Glutamatergic neuron (in vitro differentiated cells): ENCODE results near the gene CA9. TPM values are rescaled to one million over a fixed set of nuclear protein-coding genes. Genes with fewer than 3 reads are reported as not detected.

Experiments
- DNase-seq: peaks from one replicate; pipeline ENCODE4 v3.0.0; 2022
- H3K27ac Mint-ChIP-seq: one replicate; pipeline ENCODE4 v1.8.0; 2020; ENCODE audit warnings: mild to moderate bottlenecking, mixed read lengths, inconsistent platforms; ENCODE audit not compliant: unreplicated experiment
- H3K27me3 Mint-ChIP-seq: one replicate; pipeline ENCODE4 v1.8.0; 2020; ENCODE audit warnings: mild to moderate bottlenecking, moderate library complexity, mixed read lengths, inconsistent platforms; ENCODE audit not compliant: unreplicated experiment
- H3K36me3 Mint-ChIP-seq: one replicate; pipeline ENCODE4 v1.8.0; 2020; ENCODE audit warnings: mild to moderate bottlenecking, mixed read lengths, inconsistent platforms; ENCODE audit not compliant: unreplicated experiment
- H3K4me1 Mint-ChIP-seq: one replicate; pipeline ENCODE4 v1.8.0; 2020; ENCODE audit warnings: mild to moderate bottlenecking, low read depth, mixed read lengths, inconsistent platforms; ENCODE audit not compliant: unreplicated experiment
- H3K4me3 Mint-ChIP-seq: one replicate; pipeline ENCODE4 v1.8.0; 2020; ENCODE audit warnings: mild to moderate bottlenecking, mixed read lengths, inconsistent platforms; ENCODE audit not compliant: unreplicated experiment
- H3K9me3 Mint-ChIP-seq: one replicate; pipeline ENCODE4 v1.8.0; 2020; ENCODE audit warnings: mild to moderate bottlenecking, moderate library complexity, mixed read lengths, inconsistent platforms; ENCODE audit not compliant: unreplicated experiment
- CTCF ChIP-seq: fragments of 200-600 bp; sonication (generic); IDR thresholded peaks from one replicate; pipeline ENCODE4 v1.5.0; 2021; ENCODE audit not compliant: partially characterized antibody, unreplicated experiment
- total RNA-seq: library from RNA; stranded (reverse); fragmentation: NEBNext Ultra II Directional; extraction: Animal tissue kit (Norgen Biotek cat#: 25700); gene quantifications from one replicate; pipeline ENCODE4 v1.2.1, GENCODE V29; 2021; ENCODE audit not compliant: unreplicated experiment

CA9 gene
- total RNA-seq, 1 donor from 2014 or later: not detected

- TF ChIP-seq CTCF: no peak
- no peak overlapping the region for H3K4me3 Mint-ChIP-seq
- H3K4me1 Mint-ChIP-seq: no peaks in the 10 kb centered on the region
- H3K27me3 Mint-ChIP-seq: peaks cover 6% of the 10 kb centered on the region
- H3K9me3 Mint-ChIP-seq: peaks cover 3% of the 10 kb centered on the region
- H3K36me3 Mint-ChIP-seq: peaks cover 4% of the 10 kb centered on the region
- DNase-seq: no peak
- H3K27ac Mint-ChIP-seq: no peak overlapping the region
Measured at GRCh38 chr9:35669331-35670145, 4.2 kb upstream of the CA9 start.

GRCh38 chr9:35674025-35674361, 265 bp downstream of the CA9 start:
- Mint-ChIP-seq H3K36me3 (no peaks in the 10 kb centered on the region), H3K9me3 (peaks cover 6% of the 10 kb centered on the region), H3K4me3 (no peak overlapping the region), H3K27me3 (peaks cover 4% of the 10 kb centered on the region), H3K4me1 (peaks cover 3% of the 10 kb centered on the region), H3K27ac (no peak overlapping the region)
- TF ChIP-seq CTCF: no peak
- no peak for DNase-seq

- TF ChIP-seq CTCF: no peak
- peaks cover 6% of the 10 kb centered on the region for H3K9me3 Mint-ChIP-seq
- peak overlapping the region; percentile 55 for H3K4me3 Mint-ChIP-seq
- H3K27me3 Mint-ChIP-seq: peaks cover 2% of the 10 kb centered on the region
- H3K4me1 Mint-ChIP-seq: peaks cover 3% of the 10 kb centered on the region
- H3K36me3 Mint-ChIP-seq: no peaks in the 10 kb centered on the region
- H3K27ac Mint-ChIP-seq: no peak overlapping the region
- no peak for DNase-seq
Measured at GRCh38 chr9:35675204-35675603, 1.5 kb downstream of the CA9 start.

GRCh38 chr9:35675732-35676392, 2.1 kb downstream of the CA9 start:
- peak; percentile 91 for DNase-seq
- Mint-ChIP-seq H3K27ac (no peak overlapping the region), H3K4me3 (peak overlapping the region; percentile 78), H3K9me3 (peaks cover 6% of the 10 kb centered on the region), H3K36me3 (no peaks in the 10 kb centered on the region), H3K4me1 (peaks cover 3% of the 10 kb centered on the region), H3K27me3 (peaks cover 2% of the 10 kb centered on the region)
- TF ChIP-seq CTCF: no peak

- no peak for DNase-seq
- Mint-ChIP-seq H3K27me3 (peaks cover 10% of the 10 kb centered on the region), H3K36me3 (no peaks in the 10 kb centered on the region), H3K9me3 (peaks cover 12% of the 10 kb centered on the region), H3K4me1 (peaks cover 7% of the 10 kb centered on the region), H3K4me3 (no peak overlapping the region), H3K27ac (no peak overlapping the region)
- no peak for TF ChIP-seq CTCF
Measured at GRCh38 chr9:35679091-35679490, 5.4 kb downstream of the CA9 start.
